Measurements from ENCODE around the gene RHOV. TPM values are rescaled to one million over a fixed set of nuclear protein-coding genes. Genes with fewer than 3 reads are reported as not detected.
A peak's percentile ranks its signal among the peaks of the same experiment; 100 is the strongest.
"Not testable (repeated sequence)": the region's sequence is repeated elsewhere in the genome, so short reads cannot be mapped to it uniquely, and the experiment has no call there.

RHOV gene
- total and polyA plus RNA-seq, 3 experiments from 2014 or later, result 0.24 to 0.40 TPM; not detected in 1

DNA sequence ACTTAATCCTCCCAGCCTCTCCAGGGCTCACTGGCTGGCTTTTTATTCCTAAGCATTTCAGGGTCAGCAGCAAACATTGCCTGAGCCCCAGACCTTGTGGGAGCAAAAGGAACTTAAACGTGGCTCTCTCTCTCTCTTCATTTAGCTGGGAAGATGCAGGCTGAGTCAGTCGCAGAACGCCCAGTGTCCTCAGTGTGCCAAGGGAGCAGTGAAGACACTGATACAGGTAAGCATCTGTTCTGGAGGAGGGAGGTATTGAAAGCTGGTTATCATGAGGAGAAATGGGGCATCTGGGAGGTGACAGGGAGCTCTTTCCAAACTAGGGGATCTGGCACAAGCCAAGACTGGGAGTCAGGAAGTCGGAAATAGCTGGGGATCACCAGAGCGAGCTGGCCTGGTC is 4.3 kb downstream of the RHOV start:
- Histone ChIP-seq H3K9me3 (ENCODE audit: low read length) (no peaks in the 10 kb centered on the region), H3K27ac (ENCODE audit: low read depth, low read length) (no peak overlapping the region), H3K4me3 (ENCODE audit: low read length) (no peak overlapping the region), H3K4me1 (ENCODE audit: insufficient read depth, low read length) (peaks cover 3% of the 10 kb centered on the region), H3K27me3 (ENCODE audit: insufficient read depth, low read length, poor library complexity, severe bottlenecking) (peaks cover 5% of the 10 kb centered on the region), H3K36me3 (ENCODE audit: insufficient read depth, low read length) (no peaks in the 10 kb centered on the region)
- Mint-ChIP-seq H3K36me3 (no peaks in the 10 kb centered on the region), H3K4me3 (peak overlapping the region in 1 of 7 donors; percentile 11), H3K27me3 (peaks cover 9% of the 10 kb centered on the region in 2 donors), H3K9me3 (no peaks in the 10 kb centered on the region), H3K4me1 (peaks cover 5 to 7% (median 5%) of the 10 kb centered on the region in 3 donors), H3K27ac (no peak overlapping the region)
- ChIA-PET POLR2A (interaction anchor here (0.5 kb wide), 1 partner anchor 1662 kb away, joined by 3 read pairs; no protein-coding TSS in a partner anchor), CTCF (interaction anchor here (1.0 to 5.7 kb wide), 2 partner anchors 24 to 72 kb away, joined by 3 to 29 read pairs; partner anchors contain the start of gene VPS18)
- DNase-seq, result no peak

DNA sequence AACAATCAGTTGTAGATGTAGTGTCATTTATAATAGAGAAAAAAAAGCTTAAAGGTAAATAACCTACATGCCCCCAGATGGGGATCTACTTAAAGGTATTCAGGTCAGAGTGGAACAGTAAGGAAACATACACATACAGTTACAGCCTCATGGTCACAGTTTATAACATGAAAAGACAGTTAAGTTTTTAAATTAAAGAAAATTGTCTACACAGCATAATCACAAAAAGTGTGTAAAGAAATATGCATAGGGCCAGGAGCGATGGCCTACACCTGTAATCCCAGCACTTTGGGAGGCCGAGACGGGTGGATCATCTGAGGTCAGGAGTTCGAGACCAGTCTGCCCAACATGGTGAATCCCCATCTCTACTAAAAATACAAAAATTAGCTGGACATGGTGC is 6.8 kb downstream of the RHOV start:
- H3K9me3 ChIP-seq (ENCODE audit: low read length), result no peaks in the 10 kb centered on the region
- CTCF ChIA-PET, result no interaction called here
- Mint-ChIP-seq H3K36me3 (no peaks in the 10 kb centered on the region), H3K27ac (no peak overlapping the region), H3K4me1 (no peaks in the 10 kb centered on the region), H3K27me3 (peaks cover 3 to 7% of the 10 kb centered on the region in 2 donors), H3K4me3 (no peak overlapping the region), H3K9me3 (no peaks in the 10 kb centered on the region)
- POLR2A ChIA-PET, result no interaction called here
- no peak for DNase-seq
- H3K36me3 ChIP-seq (ENCODE audit: insufficient read depth, low read length), result no peaks in the 10 kb centered on the region
- no peak overlapping the region for H3K27ac ChIP-seq (ENCODE audit: low read depth, low read length)
- no peaks in the 10 kb centered on the region for H3K27me3 ChIP-seq (ENCODE audit: insufficient read depth, low read length, poor library complexity, severe bottlenecking)
- H3K4me3 ChIP-seq (ENCODE audit: low read length), result no peak overlapping the region
- no peaks in the 10 kb centered on the region for H3K4me1 ChIP-seq (ENCODE audit: insufficient read depth, low read length)

DNA sequence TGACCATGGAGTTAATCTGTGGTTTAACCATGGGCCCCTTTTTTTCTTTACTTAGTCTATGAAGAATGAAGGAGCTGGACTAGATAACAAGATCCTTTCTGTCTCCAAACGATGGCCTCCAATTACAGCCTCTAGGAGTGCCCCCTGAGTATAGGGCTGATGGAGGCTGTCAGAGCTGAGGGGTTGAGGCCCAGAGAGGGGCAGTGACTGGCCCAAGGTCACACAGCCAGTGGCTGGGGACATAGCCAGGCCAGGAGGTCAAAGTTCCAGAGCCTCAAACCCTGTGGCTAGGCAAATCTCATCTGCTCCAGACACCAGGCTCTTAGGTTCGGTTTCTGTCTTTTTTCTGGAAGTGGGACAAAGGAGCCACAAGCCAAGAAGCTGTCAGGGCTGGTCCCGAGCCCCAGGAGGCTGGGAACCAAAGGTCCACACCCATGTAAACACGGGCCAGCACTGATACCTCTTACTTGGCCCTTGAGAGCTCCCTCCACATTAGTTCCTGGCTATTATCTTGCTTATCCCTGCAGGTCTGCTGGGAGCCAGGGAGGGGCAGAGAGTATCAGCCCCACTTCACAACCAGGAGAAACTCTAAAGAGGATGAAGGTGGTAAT is 10.3 kb downstream of the RHOV start:
- ChIA-PET POLR2A (no interaction called here), CTCF (interaction anchor here (1.0 kb wide), 1 partner anchor 30 kb away, joined by 3 read pairs; the partner anchor contains the start of gene VPS18)
- no peak for DNase-seq
- H3K27me3 Mint-ChIP-seq, result peaks cover 7 to 10% of the 10 kb centered on the region in 2 donors
- H3K4me1 Mint-ChIP-seq, result peaks cover 6 to 9% (median 8%) of the 10 kb centered on the region in 3 donors
- no peaks in the 10 kb centered on the region for H3K4me1 ChIP-seq (ENCODE audit: insufficient read depth, low read length)
- no peak overlapping the region for H3K27ac Mint-ChIP-seq
- H3K4me3 Mint-ChIP-seq, result no peak overlapping the region
- H3K9me3 Mint-ChIP-seq, result no peaks in the 10 kb centered on the region
- no peaks in the 10 kb centered on the region for H3K27me3 ChIP-seq (ENCODE audit: insufficient read depth, low read length, poor library complexity, severe bottlenecking)
- H3K27ac ChIP-seq (ENCODE audit: low read depth, low read length), result no peak overlapping the region
- H3K36me3 Mint-ChIP-seq, result no peaks in the 10 kb centered on the region
- H3K4me3 ChIP-seq (ENCODE audit: low read length), result no peak overlapping the region
- no peaks in the 10 kb centered on the region for H3K36me3 ChIP-seq (ENCODE audit: insufficient read depth, low read length)
- H3K9me3 ChIP-seq (ENCODE audit: low read length), result no peaks in the 10 kb centered on the region

DNA sequence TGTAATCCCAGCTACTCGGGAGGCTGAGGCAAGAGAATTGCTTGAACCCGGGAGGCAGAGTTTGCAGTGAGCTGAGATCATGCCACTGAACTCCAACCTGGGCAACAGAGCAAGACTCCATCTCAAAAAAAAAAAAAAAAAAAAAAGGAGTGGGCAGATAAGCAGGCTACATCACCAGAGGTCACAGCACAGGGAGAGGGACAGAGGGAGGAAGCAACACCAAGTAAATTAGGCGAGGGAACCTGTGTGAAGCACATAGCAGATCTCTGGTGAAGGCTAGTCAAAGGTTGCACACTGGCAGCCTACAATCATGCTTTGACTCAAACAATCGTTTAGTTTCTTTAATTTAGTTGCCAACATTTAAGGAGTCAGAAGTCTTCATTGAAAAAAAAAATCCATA is 12.9 kb downstream of the RHOV start:
- H3K9me3 Mint-ChIP-seq; H3K27me3 ChIP-seq (ENCODE audit: insufficient read depth, low read length, poor library complexity, severe bottlenecking); H3K4me1 ChIP-seq (ENCODE audit: insufficient read depth, low read length); H3K4me3 ChIP-seq (ENCODE audit: low read length); H3K27ac ChIP-seq (ENCODE audit: low read depth, low read length); H3K36me3 Mint-ChIP-seq; POLR2A ChIA-PET; H3K36me3 ChIP-seq (ENCODE audit: insufficient read depth, low read length); H3K9me3 ChIP-seq (ENCODE audit: low read length); DNase-seq; H3K4me3 Mint-ChIP-seq: not testable (repeated sequence)
- peaks cover 7 to 11% of the 10 kb centered on the region in 2 donors for H3K27me3 Mint-ChIP-seq
- H3K27ac Mint-ChIP-seq, result peak overlapping the region in 1 of 8 donors; percentile 59
- CTCF ChIA-PET, result interaction anchor here (0.7 to 8.4 kb wide), 2 partner anchors 35 to 1845 kb away, joined by 3 to 178 read pairs; partner anchors contain the start of gene VPS18
- peaks cover 6 to 15% (median 8%) of the 10 kb centered on the region in 3 donors for H3K4me1 Mint-ChIP-seq

DNA sequence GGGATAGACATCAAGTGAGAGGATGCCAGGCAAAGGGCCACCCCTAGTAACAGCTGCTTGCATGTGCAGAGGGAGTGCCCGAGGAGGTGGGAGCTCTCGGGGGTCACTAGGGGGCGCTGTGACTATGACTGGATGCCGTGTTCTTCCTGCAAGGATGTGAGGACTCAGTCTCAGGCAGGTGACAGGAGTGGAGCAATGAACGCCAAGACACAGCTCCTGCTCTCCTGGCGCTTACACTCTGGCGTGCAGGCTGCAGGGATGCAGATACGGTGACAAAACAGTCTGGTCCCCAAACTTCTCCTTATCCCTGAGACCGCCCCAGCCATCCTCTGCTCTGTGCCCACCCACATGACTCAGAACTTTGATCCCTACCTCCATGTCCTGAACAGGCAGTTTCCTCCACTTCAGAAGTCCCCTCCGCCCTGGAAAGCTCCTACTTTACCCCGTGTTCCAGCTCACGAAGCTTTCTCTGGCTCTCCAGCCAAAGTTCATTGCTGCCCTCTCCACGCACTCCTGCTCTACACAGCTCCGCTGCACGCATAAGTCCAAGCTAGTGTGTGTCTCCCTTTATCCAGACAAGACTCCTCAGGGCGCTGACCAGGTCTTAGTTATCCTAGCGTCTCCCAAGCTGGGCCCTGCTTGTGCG is 14.7 kb downstream of the RHOV start:
- Histone ChIP-seq H3K4me1 (ENCODE audit: insufficient read depth, low read length) (no peaks in the 10 kb centered on the region), H3K27me3 (ENCODE audit: insufficient read depth, low read length, poor library complexity, severe bottlenecking) (no peaks in the 10 kb centered on the region), H3K4me3 (ENCODE audit: low read length) (no peak overlapping the region), H3K9me3 (ENCODE audit: low read length) (no peaks in the 10 kb centered on the region), H3K27ac (ENCODE audit: low read depth, low read length) (no peak overlapping the region), H3K36me3 (ENCODE audit: insufficient read depth, low read length) (no peaks in the 10 kb centered on the region)
- Mint-ChIP-seq H3K9me3 (no peaks in the 10 kb centered on the region), H3K4me3 (no peak overlapping the region), H3K27ac (peak overlapping the region in 1 of 8 donors; percentile 22), H3K27me3 (peaks cover 4 to 11% of the 10 kb centered on the region in 2 donors), H3K36me3 (peaks cover 0 to 1% (median 0%) of the 10 kb centered on the region in 3 donors), H3K4me1 (peaks cover 6 to 15% (median 8%) of the 10 kb centered on the region in 3 donors)
- peak; percentile 71 to 84 (median 74) for DNase-seq
- ChIA-PET POLR2A (interaction anchor here (2.6 kb wide), 1 partner anchor 35 kb away, joined by 20 read pairs; the partner anchor contains the start of gene VPS18), CTCF (interaction anchor here (0.6 to 8.4 kb wide), 17 partner anchors 12 to 327 kb away, joined by 3 to 178 read pairs (median 4); partner anchors contain the start of genes SPINT1 and VPS18)

DNA sequence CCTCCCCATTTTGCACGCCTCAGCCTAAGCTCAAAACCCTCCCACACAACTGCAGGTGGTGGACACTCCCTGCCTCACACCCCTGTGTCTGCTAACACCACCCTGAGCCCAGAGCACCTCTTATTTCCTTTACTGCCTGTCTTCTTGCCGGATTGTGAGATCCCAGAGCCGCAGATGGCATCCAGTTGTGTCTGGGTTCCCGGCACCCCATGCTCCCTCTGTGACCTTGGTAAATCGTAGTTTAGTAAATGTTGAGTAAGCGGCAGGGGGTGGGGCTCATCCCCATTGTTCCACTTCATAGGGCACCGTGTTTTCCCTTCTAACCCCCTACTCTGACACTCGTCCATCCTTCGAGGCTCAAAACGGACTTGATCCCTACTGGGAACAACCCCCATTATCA is 15.3 kb downstream of the RHOV start:
- H3K27ac Mint-ChIP-seq, result peak overlapping the region in 1 of 8 donors; percentile 22
- H3K4me1 ChIP-seq (ENCODE audit: insufficient read depth, low read length), result no peaks in the 10 kb centered on the region
- H3K4me1 Mint-ChIP-seq, result peaks cover 6 to 15% (median 8%) of the 10 kb centered on the region in 3 donors
- H3K27ac ChIP-seq (ENCODE audit: low read depth, low read length), result no peak overlapping the region
- peaks cover 0 to 1% (median 0%) of the 10 kb centered on the region in 3 donors for H3K36me3 Mint-ChIP-seq
- no peak for DNase-seq
- no peaks in the 10 kb centered on the region for H3K27me3 ChIP-seq (ENCODE audit: insufficient read depth, low read length, poor library complexity, severe bottlenecking)
- no peaks in the 10 kb centered on the region for H3K9me3 Mint-ChIP-seq
- H3K4me3 Mint-ChIP-seq, result no peak overlapping the region
- no peaks in the 10 kb centered on the region for H3K9me3 ChIP-seq (ENCODE audit: low read length)
- CTCF ChIA-PET, result interaction anchor here (0.6 to 8.4 kb wide), 22 partner anchors 12 to 406 kb away, joined by 3 to 178 read pairs (median 5); partner anchors contain the start of genes CHP1, SPINT1 and VPS18
- POLR2A ChIA-PET, result interaction anchor here (2.6 kb wide), 1 partner anchor 36 kb away, joined by 20 read pairs; the partner anchor contains the start of gene VPS18
- no peak overlapping the region for H3K4me3 ChIP-seq (ENCODE audit: low read length)
- no peaks in the 10 kb centered on the region for H3K36me3 ChIP-seq (ENCODE audit: insufficient read depth, low read length)
- peaks cover 4 to 11% of the 10 kb centered on the region in 2 donors for H3K27me3 Mint-ChIP-seq

DNA sequence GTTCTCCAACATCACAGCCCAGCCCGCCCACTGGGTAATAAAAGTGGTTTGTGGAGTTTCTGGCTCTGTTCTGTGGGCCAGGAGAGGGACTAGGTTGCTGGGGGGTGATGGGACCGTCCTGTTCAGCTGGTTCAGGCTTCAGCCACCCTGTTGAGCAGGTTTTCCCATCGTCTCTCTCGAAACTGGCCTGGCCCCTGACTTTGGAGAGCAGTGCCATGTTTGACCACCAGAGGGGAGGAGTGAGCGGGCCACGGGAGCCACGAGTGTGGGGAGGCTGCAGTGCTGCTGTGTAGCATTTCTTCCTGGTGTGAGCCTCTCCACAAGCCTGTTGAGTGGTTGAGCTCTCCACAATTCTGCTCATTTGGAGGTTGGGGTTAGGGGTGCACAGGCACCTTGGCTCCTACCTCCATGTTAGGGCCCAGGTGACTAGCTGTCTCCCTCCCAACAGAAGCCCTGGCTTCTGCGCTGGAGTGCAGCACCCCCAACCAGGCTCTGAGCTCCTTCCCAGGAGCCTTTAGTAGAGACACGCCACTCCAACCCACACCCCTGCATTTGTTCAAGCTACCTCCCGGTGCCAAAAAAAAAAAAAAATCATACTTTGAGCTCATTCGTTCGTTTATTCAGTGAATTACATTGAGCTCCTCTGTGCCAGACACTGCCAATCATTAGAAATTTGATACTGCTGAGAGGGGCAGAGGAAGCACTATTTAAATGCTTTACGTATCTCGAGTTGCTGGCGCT is 16.3 kb downstream of the RHOV start:
- ChIA-PET POLR2A (interaction anchor here (0.6 to 2.6 kb wide), 2 partner anchors 36 to 336 kb away, joined by 8 to 20 read pairs; partner anchors contain the start of gene VPS18), CTCF (interaction anchor here (0.7 to 8.4 kb wide), 30 partner anchors 11 to 406 kb away, joined by 3 to 178 read pairs (median 4); partner anchors contain the start of genes CCDC32, CHP1, RAD51 and SPINT1)
- Mint-ChIP-seq H3K4me3 (no peak overlapping the region), H3K4me1 (peaks cover 6 to 15% (median 8%) of the 10 kb centered on the region in 3 donors), H3K27me3 (peaks cover 2 to 11% of the 10 kb centered on the region in 2 donors), H3K9me3 (no peaks in the 10 kb centered on the region), H3K36me3 (peaks cover 0 to 1% (median 0%) of the 10 kb centered on the region in 3 donors), H3K27ac (peak overlapping the region in 3 of 8 donors; percentile 8 to 41 (median 24))
- no peaks in the 10 kb centered on the region for H3K27me3 ChIP-seq (ENCODE audit: insufficient read depth, low read length, poor library complexity, severe bottlenecking)
- H3K4me1 ChIP-seq (ENCODE audit: insufficient read depth, low read length), result no peaks in the 10 kb centered on the region
- H3K27ac ChIP-seq (ENCODE audit: low read depth, low read length), result no peak overlapping the region
- H3K4me3 ChIP-seq (ENCODE audit: low read length), result no peak overlapping the region
- no peaks in the 10 kb centered on the region for H3K9me3 ChIP-seq (ENCODE audit: low read length)
- peak; percentile 65 to 83 (median 67) for DNase-seq
- H3K36me3 ChIP-seq (ENCODE audit: insufficient read depth, low read length), result no peaks in the 10 kb centered on the region
